HG03469 (cell line): ENCODE measurements around the gene OR4N2.
"Not testable (repeated sequence)": the region's sequence is repeated elsewhere in the genome, so short reads cannot be mapped to it uniquely, and the experiment has no call there.

Source experiments
- ATAC-seq: cut with Tn5 transposase; IDR thresholded peaks from one replicate; pipeline ENCODE4 v1.9.1; 2021; ENCODE audit warnings: mild to moderate bottlenecking, moderate library complexity, moderate number of reproducible peaks; ENCODE audit not compliant: unreplicated experiment

OR4N2 gene, protein sequence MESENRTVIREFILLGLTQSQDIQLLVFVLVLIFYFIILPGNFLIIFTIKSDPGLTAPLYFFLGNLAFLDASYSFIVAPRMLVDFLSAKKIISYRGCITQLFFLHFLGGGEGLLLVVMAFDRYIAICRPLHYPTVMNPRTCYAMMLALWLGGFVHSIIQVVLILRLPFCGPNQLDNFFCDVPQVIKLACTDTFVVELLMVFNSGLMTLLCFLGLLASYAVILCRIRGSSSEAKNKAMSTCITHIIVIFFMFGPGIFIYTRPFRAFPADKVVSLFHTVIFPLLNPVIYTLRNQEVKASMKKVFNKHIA

DNA sequence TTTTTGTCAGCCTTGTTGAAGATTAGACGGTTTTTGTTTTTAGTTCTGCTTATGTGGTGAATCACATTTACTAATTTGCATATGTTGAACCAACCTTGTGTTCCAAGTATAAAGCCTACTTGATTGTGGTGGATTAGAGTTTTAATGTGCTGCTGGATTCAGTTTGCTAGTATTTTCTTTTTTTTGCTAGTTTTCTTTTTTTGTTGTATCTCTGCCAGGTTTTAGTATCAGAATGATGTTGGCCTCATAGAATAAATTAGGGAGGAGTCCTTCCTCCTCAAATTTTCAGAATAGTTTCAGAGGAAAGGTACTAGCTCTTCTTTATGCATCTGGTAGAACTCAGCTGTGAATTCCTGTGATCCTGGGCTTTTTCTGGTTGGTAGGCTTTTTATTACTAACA, at the start of gene OR4N2:
OR4N2 (plus strand) TSS at position 301 of the 400 bp plus-strand sequence. CDS start 23,679 bp downstream, outside the sequence.
- not testable (repeated sequence) for ATAC-seq

DNA sequence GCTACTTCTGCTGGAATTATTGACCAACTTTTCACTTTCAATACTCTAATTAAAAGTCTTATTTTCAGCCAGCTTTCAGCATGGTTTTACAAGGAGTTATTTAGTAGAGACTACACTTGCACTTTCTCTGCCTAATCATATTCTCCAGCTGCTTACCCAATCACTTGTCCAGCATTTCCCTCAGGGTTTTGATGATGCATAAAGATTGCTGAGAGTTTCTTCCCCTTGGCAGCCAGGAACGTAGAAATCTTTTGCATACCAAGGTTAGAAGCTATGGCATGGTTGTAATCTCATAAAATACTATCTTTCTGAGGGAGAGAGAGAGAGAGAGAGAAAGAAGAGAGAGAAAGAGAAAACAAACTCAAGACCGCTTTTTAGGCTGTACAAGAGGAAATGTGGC, 49.4 kb upstream of the OR4N2 start:
- no peak for ATAC-seq

DNA sequence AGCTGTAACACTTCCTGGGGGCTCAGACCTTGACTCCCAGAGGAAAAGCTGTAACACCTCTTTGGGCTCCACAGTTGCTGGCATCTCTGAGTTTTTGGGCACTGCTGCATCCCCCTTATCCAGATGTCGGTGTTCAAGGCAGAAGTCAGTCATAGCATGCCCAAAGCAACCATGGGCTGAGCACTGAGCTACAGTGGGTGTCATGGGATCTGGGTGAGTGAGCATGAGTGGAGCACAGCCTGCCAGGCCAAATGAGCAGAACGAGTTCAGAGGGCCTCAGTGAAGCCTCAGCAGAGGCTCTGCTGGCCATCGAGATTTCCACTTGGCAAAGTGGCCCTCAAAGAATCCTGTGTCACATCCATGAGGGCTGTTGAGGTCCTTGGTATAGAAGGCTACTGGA, 32.1 kb upstream of the OR4N2 start:
- ATAC-seq: not testable (repeated sequence)

DNA sequence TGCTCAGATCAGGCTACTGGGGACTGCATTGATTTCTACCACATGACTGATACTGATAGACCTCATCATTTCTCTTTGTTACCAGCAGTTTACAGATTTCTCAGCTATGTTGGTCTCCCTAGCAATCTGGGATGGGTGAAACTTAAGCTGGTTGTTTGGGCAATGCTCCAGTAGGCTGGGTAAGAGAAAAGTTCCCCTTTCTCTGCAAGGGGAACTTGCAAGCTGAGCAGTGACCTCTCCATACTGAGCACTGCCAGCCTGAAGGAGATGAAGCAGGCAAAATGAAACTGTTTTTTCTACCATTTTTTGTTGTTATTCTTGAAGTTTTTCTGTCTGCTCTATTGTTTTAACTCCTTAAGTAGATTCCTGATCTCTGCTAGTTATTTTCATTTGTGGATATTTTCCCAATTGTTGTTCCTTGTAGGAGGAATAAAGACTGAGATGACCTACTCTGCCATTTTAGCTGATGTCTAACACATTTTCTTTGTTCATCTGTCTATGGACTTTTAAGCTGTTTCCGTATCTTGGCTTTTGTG, 31.6 kb upstream of the OR4N2 start:
- ATAC-seq: no peak

DNA sequence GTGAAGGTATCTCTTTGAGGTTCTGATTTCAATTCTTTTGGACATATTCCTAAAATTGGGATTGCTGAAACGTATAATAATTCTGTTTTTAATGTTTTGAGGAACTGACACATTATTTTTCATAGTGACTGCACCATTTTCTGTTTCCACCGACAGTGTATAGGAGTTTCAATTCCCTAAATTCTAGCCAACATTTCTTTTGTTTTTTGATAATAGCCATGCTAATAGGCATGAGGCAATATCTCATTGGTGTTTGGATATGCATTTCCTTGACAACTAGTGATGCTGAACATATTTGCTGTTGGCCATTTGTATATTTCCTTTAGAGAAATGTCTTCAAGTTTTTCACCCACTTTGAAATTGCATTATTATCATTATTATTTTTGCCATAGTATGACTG, 31.1 kb upstream of the OR4N2 start:
- ATAC-seq: not testable (repeated sequence)

DNA sequence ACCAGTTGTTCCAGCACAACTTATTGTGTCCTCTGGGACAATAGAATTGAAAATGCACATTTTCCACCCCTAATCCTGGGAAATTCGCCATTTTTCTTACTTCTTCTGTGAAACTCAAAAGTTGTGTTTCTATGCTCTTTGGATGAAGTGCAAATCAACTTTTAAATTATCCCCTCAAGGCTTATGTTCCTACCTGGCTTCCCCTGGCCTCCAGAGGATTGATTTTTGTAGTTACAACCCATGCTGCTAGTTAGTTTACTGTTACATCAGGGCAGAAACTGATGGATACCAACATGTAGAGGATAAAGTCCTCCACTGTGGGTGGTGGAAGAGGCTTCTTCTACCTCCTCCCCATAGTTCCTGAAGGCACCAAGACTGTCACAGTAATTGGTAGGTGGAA, 30.4 kb upstream of the OR4N2 start, which contains the start of gene OR4M1:
OR4M1 (plus strand) TSS at position 301 of the 400 bp plus-strand sequence. CDS start 6,819 bp downstream, outside the sequence.
- ATAC-seq: not testable (repeated sequence)

GRCh38 chr14:19775587-19775986, 28.0 kb upstream of the OR4N2 start:
- no peak for ATAC-seq

- not testable (repeated sequence) for ATAC-seq
Observed at GRCh38 chr14:19785848-19786247, 17.7 kb upstream of the OR4N2 start.

DNA sequence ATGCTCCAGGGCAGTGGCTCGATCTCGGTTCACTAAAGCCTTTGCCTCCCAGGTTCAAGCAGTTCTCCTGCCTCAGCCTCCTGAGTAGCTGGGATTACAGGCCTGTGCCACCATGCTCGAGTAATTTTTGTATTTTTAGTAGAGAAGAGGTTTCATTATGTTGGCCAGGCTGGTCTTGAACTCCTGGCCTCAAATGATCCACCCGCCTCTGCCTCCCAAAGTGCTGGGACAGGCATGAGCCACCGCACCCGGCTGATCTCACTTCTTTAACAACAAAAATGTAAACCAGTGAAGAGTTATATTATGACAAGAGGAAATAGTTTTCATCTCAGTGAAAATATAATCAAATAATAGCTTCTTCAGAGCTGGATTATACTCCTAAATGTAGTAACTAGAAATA, 16.3 kb upstream of the OR4N2 start:
- not testable (repeated sequence) for ATAC-seq

DNA sequence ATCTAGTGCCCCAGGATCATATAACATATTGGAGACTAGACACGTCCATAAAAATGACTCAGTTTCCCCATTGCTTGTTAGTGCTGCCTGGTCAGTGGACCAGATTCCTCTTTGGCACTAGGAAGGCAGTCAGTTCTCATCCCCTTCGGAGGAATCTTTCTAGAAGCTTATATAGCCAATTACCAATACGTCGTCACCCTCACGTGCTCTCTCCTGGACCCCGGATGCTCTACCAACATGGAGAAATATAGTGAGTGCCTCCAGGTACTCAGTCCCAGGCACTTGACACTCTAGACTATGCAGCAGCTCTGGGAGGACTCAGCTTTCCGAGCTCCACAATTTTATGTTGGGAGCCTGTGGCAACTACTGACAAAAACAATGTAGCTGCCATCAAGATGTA, 15.4 kb upstream of the OR4N2 start:
- ATAC-seq: not testable (repeated sequence)

- not testable (repeated sequence) for ATAC-seq
Observed at GRCh38 chr14:19796520-19797108, 7.0 kb upstream of the OR4N2 start.

- ATAC-seq: no peak
Observed at GRCh38 chr14:19799880-19800279, 3.7 kb upstream of the OR4N2 start.

GRCh38 chr14:19800282-19801117, 3.1 kb upstream of the OR4N2 start:
- ATAC-seq: no peak

DNA sequence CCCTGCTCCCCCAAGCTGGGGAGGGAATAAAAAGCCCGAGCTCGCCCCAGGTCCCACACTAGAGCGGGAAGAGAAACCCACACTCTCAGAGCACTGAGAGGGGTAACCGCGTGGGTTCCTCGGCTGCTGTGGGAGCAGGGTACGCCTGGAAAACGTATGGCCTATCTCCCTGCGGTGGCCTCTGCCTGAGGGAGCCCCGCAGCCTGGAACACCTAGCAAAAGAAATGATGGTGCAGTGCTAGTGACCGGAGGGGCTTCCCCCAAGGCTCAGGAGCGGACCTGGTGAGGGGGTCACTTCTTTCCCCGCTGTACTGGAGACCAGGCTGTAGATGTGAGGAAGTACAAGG, 2.5 kb upstream of the OR4N2 start:
- no peak for ATAC-seq

GRCh38 chr14:19813171-19813920, 9.8 kb downstream of the OR4N2 start:
- not testable (repeated sequence) for ATAC-seq

DNA sequence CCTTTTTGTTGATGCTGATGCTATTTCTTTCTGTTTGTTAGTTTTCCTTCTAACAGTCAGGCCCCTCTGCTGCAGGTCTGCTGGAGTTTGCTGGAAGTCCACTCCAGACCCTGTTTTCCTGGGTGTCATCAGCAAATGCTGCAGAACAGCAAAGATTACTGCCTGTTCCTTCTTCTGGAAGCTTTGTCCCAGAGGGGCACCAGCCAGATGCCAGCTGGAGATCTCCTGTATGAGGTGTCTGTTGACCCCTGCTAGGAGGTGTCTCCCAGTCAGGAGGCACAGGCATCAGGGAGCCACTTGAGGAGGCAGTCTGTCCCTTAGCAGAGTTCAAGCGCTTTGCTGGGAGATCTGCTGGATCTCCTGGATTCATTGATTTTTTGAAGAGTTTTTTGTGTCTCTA, 16.3 kb downstream of the OR4N2 start:
- ATAC-seq: not testable (repeated sequence)

DNA sequence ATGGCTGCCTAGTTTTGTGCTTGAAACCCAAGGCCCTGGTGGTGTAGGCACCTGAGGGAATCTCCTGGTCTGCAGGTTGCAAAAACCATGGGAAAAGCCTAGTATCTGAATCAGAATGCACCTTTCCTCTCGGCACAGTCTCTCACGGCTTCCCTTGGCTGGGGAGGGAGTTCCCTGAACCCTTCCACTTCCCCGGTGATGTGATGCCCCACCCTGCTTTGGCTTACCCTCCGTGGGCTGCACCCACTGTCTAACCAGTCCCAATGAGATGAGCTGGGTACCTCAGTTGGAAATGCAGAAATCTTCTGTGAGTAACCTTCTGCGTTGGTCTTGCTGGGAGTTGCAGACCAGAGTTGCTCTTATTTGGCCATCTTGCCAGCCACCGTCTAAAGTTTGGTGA, 17.4 kb downstream of the OR4N2 start:
- ATAC-seq: not testable (repeated sequence)

DNA sequence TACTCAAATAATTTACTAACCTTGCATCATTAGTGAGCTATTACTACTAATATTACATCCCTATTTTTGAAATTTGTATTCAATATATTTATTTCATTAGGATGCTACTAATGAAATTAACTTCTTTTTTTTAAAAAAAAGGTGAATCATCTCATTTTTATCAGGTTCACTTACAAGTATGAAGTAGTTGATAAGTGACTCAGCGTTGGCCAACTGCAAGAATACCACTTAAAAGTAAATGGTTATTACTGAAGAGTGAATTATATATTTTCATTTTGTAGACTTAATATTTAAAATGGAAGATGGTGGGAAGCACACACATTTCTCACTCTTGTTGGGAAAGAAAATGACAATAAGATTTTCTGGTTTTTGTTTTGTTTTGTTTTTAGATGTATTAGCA, 19.6 kb downstream of the OR4N2 start:
- ATAC-seq: no peak

GRCh38 chr14:19823765-19824164, 20.2 kb downstream of the OR4N2 start:
- ATAC-seq: no peak

DNA sequence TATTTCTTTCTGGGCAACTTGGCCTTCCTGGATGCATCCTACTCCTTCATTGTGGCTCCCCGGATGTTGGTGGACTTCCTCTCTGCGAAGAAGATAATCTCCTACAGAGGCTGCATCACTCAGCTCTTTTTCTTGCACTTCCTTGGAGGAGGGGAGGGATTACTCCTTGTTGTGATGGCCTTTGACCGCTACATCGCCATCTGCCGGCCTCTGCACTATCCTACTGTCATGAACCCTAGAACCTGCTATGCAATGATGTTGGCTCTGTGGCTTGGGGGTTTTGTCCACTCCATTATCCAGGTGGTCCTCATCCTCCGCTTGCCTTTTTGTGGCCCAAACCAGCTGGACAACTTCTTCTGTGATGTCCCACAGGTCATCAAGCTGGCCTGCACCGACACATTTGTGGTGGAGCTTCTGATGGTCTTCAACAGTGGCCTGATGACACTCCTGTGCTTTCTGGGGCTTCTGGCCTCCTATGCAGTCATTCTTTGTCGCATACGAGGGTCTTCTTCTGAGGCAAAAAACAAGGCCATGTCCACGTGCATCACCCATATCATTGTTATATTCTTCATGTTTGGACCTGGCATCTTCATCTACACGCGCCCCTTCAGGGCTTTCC, 24.2 kb downstream of the OR4N2 start:
- not testable (repeated sequence) for ATAC-seq
